ENCODE data around the gene COPZ2.
"Not testable (repeated sequence)": the region's sequence is repeated elsewhere in the genome, so short reads cannot be mapped to it uniquely, and the experiment has no call there.

The COPZ2 gene

GRCh38 chr17:47989159-47989558 lies 48.4 kb downstream of the COPZ2 start:
- peaks cover 18% of the 10 kb centered on the region for H3K4me1 ChIP-seq (ENCODE audit: insufficient read depth, low read length, poor library complexity, severe bottlenecking)
- H3K9me3 ChIP-seq (ENCODE audit: insufficient read depth, low read depth, low read length), result no peaks in the 10 kb centered on the region
- TF ChIP-seq, protein P1, sequence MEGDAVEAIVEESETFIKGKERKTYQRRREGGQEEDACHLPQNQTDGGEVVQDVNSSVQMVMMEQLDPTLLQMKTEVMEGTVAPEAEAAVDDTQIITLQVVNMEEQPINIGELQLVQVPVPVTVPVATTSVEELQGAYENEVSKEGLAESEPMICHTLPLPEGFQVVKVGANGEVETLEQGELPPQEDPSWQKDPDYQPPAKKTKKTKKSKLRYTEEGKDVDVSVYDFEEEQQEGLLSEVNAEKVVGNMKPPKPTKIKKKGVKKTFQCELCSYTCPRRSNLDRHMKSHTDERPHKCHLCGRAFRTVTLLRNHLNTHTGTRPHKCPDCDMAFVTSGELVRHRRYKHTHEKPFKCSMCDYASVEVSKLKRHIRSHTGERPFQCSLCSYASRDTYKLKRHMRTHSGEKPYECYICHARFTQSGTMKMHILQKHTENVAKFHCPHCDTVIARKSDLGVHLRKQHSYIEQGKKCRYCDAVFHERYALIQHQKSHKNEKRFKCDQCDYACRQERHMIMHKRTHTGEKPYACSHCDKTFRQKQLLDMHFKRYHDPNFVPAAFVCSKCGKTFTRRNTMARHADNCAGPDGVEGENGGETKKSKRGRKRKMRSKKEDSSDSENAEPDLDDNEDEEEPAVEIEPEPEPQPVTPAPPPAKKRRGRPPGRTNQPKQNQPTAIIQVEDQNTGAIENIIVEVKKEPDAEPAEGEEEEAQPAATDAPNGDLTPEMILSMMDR (conservative IDR thresholded peaks at IDR 0.05; ENCODE audit: low read length), result no peak
- no peak for TF ChIP-seq EZH2phosphoT487 (IDR thresholded peaks at IDR 0.05; ENCODE audit: borderline replicate concordance)
- H3K9me2 ChIP-seq (replicated peaks; ENCODE audit: low read depth, low read length), result no peaks in the 10 kb centered on the region
- H2AFZ ChIP-seq (ENCODE audit: low read length), result no peak overlapping the region
- no peaks in the 10 kb centered on the region for H3K79me2 ChIP-seq (ENCODE audit: insufficient read depth, low read length)
- no peaks in the 10 kb centered on the region for H4K20me1 ChIP-seq (ENCODE audit: insufficient read depth, low read length, poor library complexity, severe bottlenecking)
- no peaks in the 10 kb centered on the region for H3F3A ChIP-seq (ENCODE audit: low read depth)
- no peak overlapping the region for H3K4me3 ChIP-seq (ENCODE audit: low read length, poor library complexity, severe bottlenecking)
- H3K27me3 ChIP-seq (ENCODE audit: insufficient read depth, low read length, poor library complexity, severe bottlenecking), result no peaks in the 10 kb centered on the region
- H3K9ac ChIP-seq (ENCODE audit: low read depth, low read length, poor library complexity, severe bottlenecking), result no peak overlapping the region
- no peak overlapping the region for H3K4me2 ChIP-seq (ENCODE audit: low read depth, low read length, poor library complexity, severe bottlenecking)
- H3K36me3 ChIP-seq (ENCODE audit: insufficient read depth, low read length), result no peaks in the 10 kb centered on the region

- peaks cover 23% of the 10 kb centered on the region for H3K4me1 ChIP-seq (ENCODE audit: insufficient read depth, low read length, poor library complexity, severe bottlenecking)
- not testable (repeated sequence) for H3F3A ChIP-seq (ENCODE audit: low read depth); H3K36me3 ChIP-seq (ENCODE audit: insufficient read depth, low read length); H2AFZ ChIP-seq (ENCODE audit: low read length); H3K9me3 ChIP-seq (ENCODE audit: insufficient read depth, low read depth, low read length); H3K9me2 ChIP-seq (replicated peaks; ENCODE audit: low read depth, low read length); H3K4me2 ChIP-seq (ENCODE audit: low read depth, low read length, poor library complexity, severe bottlenecking); H3K79me2 ChIP-seq (ENCODE audit: insufficient read depth, low read length); H4K20me1 ChIP-seq (ENCODE audit: insufficient read depth, low read length, poor library complexity, severe bottlenecking); H3K9ac ChIP-seq (ENCODE audit: low read depth, low read length, poor library complexity, severe bottlenecking); H3K4me3 ChIP-seq (ENCODE audit: low read length, poor library complexity, severe bottlenecking); H3K27me3 ChIP-seq (ENCODE audit: insufficient read depth, low read length, poor library complexity, severe bottlenecking)
These were observed 49.2 kb downstream of the COPZ2 start for GRCh38 chr17:47988445-47988844.

DNA sequence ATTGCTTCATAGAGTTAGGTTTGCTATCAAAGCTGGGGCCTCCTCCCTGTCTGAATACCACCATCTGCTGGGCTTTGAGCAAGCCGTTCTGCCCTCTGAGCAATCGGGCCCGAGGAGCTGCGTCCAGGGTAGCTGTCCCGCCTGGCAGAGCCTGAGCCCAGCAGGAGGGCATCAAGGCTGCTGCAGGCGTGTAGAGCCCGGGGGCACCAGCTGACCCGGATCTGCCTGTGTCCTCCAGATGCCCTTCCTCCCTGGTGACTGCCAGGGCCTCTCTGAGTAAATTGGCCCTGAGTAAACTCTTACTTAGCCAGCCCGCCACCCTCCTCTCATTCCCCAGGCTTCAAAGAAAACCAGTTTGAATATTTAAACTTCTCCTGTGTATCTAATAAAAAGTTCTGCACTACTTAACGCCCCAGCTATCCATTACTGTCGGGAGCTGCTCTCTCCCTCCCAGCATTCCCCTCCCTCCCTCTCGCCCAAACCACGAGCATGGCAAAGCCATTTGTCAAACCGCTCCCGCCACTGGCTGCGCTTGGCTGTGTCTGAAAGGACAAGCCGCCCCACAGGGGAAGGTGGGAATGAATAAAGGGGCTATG lies 50.3 kb downstream of the COPZ2 start:
- Histone ChIP-seq H3K4me1 (ENCODE audit: insufficient read depth, low read length, poor library complexity, severe bottlenecking) (peaks cover 34% of the 10 kb centered on the region), H3K9ac (ENCODE audit: low read depth, low read length, poor library complexity, severe bottlenecking) (no peak overlapping the region), H3K9me2 (replicated peaks; ENCODE audit: low read depth, low read length) (no peaks in the 10 kb centered on the region), H3K27me3 (ENCODE audit: insufficient read depth, low read length, poor library complexity, severe bottlenecking) (no peaks in the 10 kb centered on the region), H3F3A (ENCODE audit: low read depth) (no peaks in the 10 kb centered on the region), H4K20me1 (ENCODE audit: insufficient read depth, low read length, poor library complexity, severe bottlenecking) (no peaks in the 10 kb centered on the region), H3K36me3 (ENCODE audit: insufficient read depth, low read length) (peaks cover 4% of the 10 kb centered on the region; the same call in 1 of the 2 replicates), H3K4me3 (ENCODE audit: low read length, poor library complexity, severe bottlenecking) (no peak overlapping the region), H3K4me2 (ENCODE audit: low read depth, low read length, poor library complexity, severe bottlenecking) (no peak overlapping the region), H2AFZ (ENCODE audit: low read length) (no peak overlapping the region), H3K9me3 (ENCODE audit: insufficient read depth, low read depth, low read length) (no peaks in the 10 kb centered on the region), H3K79me2 (ENCODE audit: insufficient read depth, low read length) (no peaks in the 10 kb centered on the region)
- TF ChIP-seq, protein P1 (conservative IDR thresholded peaks at IDR 0.05; ENCODE audit: low read length), result no peak
- no peak for TF ChIP-seq EZH2phosphoT487 (IDR thresholded peaks at IDR 0.05; ENCODE audit: borderline replicate concordance)

GRCh38 chr17:47986520-47986919 lies 51.1 kb downstream of the COPZ2 start:
- Histone ChIP-seq H3K9me3 (ENCODE audit: insufficient read depth, low read depth, low read length) (no peaks in the 10 kb centered on the region), H2AFZ (ENCODE audit: low read length) (no peak overlapping the region), H3K4me2 (ENCODE audit: low read depth, low read length, poor library complexity, severe bottlenecking) (no peak overlapping the region), H3K36me3 (ENCODE audit: insufficient read depth, low read length) (peaks cover 4% of the 10 kb centered on the region; the same call in 1 of the 2 replicates), H3F3A (ENCODE audit: low read depth) (peaks cover 5% of the 10 kb centered on the region; the same call in 1 of the 2 replicates), H3K4me3 (ENCODE audit: low read length, poor library complexity, severe bottlenecking) (no peak overlapping the region), H3K9ac (ENCODE audit: low read depth, low read length, poor library complexity, severe bottlenecking) (no peak overlapping the region), H3K9me2 (replicated peaks; ENCODE audit: low read depth, low read length) (no peaks in the 10 kb centered on the region), H3K27me3 (ENCODE audit: insufficient read depth, low read length, poor library complexity, severe bottlenecking) (no peaks in the 10 kb centered on the region), H4K20me1 (ENCODE audit: insufficient read depth, low read length, poor library complexity, severe bottlenecking) (no peaks in the 10 kb centered on the region), H3K4me1 (ENCODE audit: insufficient read depth, low read length, poor library complexity, severe bottlenecking) (peaks cover 42% of the 10 kb centered on the region), H3K79me2 (ENCODE audit: insufficient read depth, low read length) (no peaks in the 10 kb centered on the region)
- TF ChIP-seq EZH2phosphoT487 (IDR thresholded peaks at IDR 0.05; ENCODE audit: borderline replicate concordance), result no peak
- TF ChIP-seq, protein P1 (conservative IDR thresholded peaks at IDR 0.05; ENCODE audit: low read length), result no peak

All from Loucy (cell line).